Tibial nerve (tissue), 4 donors: ENCODE results near the gene FAHD2A. TPM values are rescaled to one million over a fixed set of nuclear protein-coding genes. Genes with fewer than 3 reads are reported as not detected.
"Not testable (repeated sequence)": the region's sequence is repeated elsewhere in the genome, so short reads cannot be mapped to it uniquely, and the experiment has no call there.

Experiments
- DNase-seq, 2 donors: peaks; one replicate each; pipeline ENCODE4 v3.0.0-alpha.2; 2019; ENCODE audit warnings: low spot score in 2 of 2
- H3K27ac ChIP-seq, 4 donors: fragments of 200-600 bp; sonication (generic) in 3 of 4; one replicate each; pipeline ENCODE4 v1.5.1; 2017 to 2019; ENCODE audit warnings: mild to moderate bottlenecking in 1 of 4
- H3K27me3 ChIP-seq, 2 donors: fragments of 200-600 bp; sonication (generic) in 1 of 2; one replicate each; pipeline versions ENCODE4 v1.5.1 to v1.6.0; 2017 to 2019
- H3K36me3 ChIP-seq, 3 donors: fragments of 200-600 bp; sonication (generic); one replicate each; pipeline ENCODE4 v1.5.1; 2018 to 2019
- H3K4me1 ChIP-seq, 4 donors: fragments of 200-600 bp; sonication (generic) in 3 of 4; one replicate each; pipeline ENCODE4 v1.5.1; 2017 to 2019
- H3K4me3 ChIP-seq, 4 donors: fragments of 200-600 bp; sonication (generic) in 3 of 4; one replicate each; pipeline ENCODE4 v1.5.1; 2017 to 2019; ENCODE audit warnings: mild to moderate bottlenecking in 1 of 4, moderate library complexity in 1 of 4
- H3K9me3 ChIP-seq, 4 donors: fragments of 200-600 bp; sonication (generic) in 3 of 4; one replicate each; pipeline ENCODE4 v1.5.1; 2017 to 2019
- EP300 ChIP-seq, 2 donors: sonication (generic); formaldehyde crosslinking; IDR thresholded peaks; one replicate each; pipeline ENCODE4 v1.6.1; 2017; ENCODE audit warnings: antibody characterized with exemption in 2 of 2, mild to moderate bottlenecking in 1 of 2
- WGBS, 2 donors: methylation state at CpG; one replicate each; pipeline ENCODE4 v1.1.5; 2018; 5-methylcytosine and 5-hydroxymethylcytosine counted together
- total RNA-seq, 4 donors: library from RNA; depleted of rRNA; stranded (reverse); fragments of >200 nt; gene quantifications; one replicate each; pipeline ENCODE4 v1.1.0, GENCODE V29; 2016
- TF ChIP-seq, protein P1 (sequence below), 5 experiments: fragments of 200-600 bp in 3 of 5; fragments of 450-650 bp in 2 of 5; sonication (generic) in 3 of 5; IDR thresholded peaks; one replicate each; pipeline ENCODE4 v1.5.1; 2016 to 2019; ENCODE audit warnings: antibody characterized with exemption in 5 of 5, mild to moderate bottlenecking in 3 of 5, moderate library complexity in 2 of 5

The FAHD2A gene
- total RNA-seq, 4 donors from 2014 or later = 21.0 to 34.5 (median 24.8) TPM

DNA sequence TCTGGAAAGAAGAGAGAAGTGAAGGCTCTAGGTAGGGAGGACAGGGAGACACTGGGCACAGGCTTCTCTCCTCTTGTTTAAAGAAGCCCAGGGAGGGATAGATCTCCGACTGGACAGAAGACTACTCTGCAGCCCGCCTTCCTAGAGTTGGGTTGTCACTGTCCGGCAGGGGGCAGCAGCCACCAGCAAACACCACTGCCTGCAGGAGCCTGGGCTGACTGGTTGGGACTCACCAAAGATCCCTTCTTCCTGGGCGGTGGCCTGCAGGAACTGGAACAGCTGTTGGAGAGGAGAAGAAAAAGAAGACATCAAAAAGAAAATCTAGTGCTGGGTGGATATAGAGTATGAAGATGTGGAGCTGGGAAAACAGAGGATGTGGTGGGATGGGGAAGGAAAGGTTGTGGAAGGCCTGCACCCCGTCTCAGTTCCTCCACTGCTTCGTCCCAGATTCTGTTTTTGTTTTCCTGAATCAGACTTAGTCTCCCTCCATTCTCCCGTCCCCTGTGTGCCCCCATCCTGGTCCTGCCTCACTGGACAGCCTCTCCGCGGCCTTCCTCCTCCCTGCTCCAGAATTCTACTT is 11.6 kb downstream of the FAHD2A start:
- peak in 1 of 2 donors; percentile 13 for TF ChIP-seq EP300 (IDR thresholded peaks at IDR 0.05)
- TF ChIP-seq, protein P1, sequence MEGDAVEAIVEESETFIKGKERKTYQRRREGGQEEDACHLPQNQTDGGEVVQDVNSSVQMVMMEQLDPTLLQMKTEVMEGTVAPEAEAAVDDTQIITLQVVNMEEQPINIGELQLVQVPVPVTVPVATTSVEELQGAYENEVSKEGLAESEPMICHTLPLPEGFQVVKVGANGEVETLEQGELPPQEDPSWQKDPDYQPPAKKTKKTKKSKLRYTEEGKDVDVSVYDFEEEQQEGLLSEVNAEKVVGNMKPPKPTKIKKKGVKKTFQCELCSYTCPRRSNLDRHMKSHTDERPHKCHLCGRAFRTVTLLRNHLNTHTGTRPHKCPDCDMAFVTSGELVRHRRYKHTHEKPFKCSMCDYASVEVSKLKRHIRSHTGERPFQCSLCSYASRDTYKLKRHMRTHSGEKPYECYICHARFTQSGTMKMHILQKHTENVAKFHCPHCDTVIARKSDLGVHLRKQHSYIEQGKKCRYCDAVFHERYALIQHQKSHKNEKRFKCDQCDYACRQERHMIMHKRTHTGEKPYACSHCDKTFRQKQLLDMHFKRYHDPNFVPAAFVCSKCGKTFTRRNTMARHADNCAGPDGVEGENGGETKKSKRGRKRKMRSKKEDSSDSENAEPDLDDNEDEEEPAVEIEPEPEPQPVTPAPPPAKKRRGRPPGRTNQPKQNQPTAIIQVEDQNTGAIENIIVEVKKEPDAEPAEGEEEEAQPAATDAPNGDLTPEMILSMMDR (IDR thresholded peaks at IDR 0.05) = peak; percentile 73 to 90 (median 76)
- DNase-seq = peak; percentile 76 to 85
- not testable (repeated sequence) for H3K9me3 ChIP-seq, H3K4me1 ChIP-seq, H3K27ac ChIP-seq, H3K4me3 ChIP-seq, H3K27me3 ChIP-seq
- WGBS, 2 donors = 53 to 55% methylated on average over 8 to 9 of the region's 9 CpGs
- H3K36me3 ChIP-seq = peaks cover 0 to 41% (median 0%) of the 10 kb centered on the region in 3 donors

- not testable (repeated sequence) for H3K9me3 ChIP-seq, H3K27me3 ChIP-seq, H3K4me1 ChIP-seq, H3K4me3 ChIP-seq, H3K27ac ChIP-seq, DNase-seq
- WGBS, 2 donors = 63 to 67% methylated on average over 3 of the region's 3 CpGs
- peaks cover 0 to 37% (median 0%) of the 10 kb centered on the region in 3 donors for H3K36me3 ChIP-seq
These were observed 12.6 kb downstream of the FAHD2A start for GRCh38 chr2:95415138-95415537.

DNA sequence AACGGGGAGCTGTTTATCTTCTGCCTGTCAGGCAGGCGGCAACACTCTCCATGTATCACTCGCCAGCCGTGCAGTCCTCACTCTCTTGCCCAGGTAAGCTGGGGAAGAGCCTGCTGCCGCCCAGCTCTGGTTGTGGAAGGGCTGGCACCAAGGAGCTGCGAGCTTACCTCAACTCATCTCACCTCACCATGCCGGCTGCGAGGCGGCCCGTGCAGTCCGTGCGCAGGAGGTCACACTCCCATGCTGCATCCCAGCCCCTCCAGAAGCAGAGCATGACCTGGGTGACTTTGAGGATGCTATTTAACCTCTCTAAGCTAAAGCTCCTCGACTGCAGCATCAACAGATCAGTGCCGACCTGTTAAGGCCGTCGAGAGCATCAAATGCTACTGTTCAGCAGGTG is 13.1 kb downstream of the FAHD2A start:
- peaks cover 0 to 33% (median 0%) of the 10 kb centered on the region in 3 donors for H3K36me3 ChIP-seq
- H3K4me3 ChIP-seq, H3K27ac ChIP-seq, H3K27me3 ChIP-seq, H3K4me1 ChIP-seq, DNase-seq, H3K9me3 ChIP-seq: not testable (repeated sequence)
- 88 to 89% methylated on average over 16 of the region's 16 CpGs for WGBS, 2 donors

DNA sequence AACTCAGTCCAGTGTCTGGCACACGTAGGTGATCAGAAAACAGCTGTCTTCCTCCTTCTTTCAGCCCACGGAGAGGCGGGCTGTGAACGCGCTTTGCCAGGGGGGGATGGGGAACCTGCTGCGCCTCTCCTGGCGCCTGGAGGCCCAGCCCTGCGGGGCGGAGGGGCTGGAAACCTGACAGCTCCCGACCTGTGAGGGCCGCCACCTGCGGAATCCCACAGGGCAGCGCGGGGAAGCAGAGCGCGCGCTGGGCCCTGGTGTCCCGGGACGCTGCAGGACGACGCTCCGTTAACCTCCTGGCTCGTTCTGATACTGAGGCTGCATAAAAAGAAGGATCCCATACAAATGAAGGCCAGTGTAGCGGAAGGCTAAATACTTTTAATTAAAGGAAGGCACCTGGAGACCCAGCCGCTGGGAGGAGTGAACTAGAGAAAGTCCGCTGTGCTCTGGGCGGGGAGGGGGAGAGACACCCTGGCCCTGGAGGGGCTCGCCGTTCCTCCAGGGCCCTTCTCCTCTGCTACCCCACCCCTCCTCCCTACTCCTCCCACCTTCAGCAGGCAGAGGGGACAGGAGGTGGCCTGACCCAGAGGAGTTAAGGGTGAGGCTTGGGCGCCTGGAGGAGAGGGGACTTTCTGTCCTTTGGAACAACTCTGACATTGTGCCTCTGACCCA is 24.8 kb downstream of the FAHD2A start:
- H3K9me3 ChIP-seq, DNase-seq, H3K27me3 ChIP-seq, H3K27ac ChIP-seq, H3K4me1 ChIP-seq, H3K36me3 ChIP-seq, H3K4me3 ChIP-seq: not testable (repeated sequence)
- WGBS, 2 donors = 17% methylated on average over 1 of the region's 30 CpGs; no CpG with 5 or more reads in 1 of the 2 donors

DNA sequence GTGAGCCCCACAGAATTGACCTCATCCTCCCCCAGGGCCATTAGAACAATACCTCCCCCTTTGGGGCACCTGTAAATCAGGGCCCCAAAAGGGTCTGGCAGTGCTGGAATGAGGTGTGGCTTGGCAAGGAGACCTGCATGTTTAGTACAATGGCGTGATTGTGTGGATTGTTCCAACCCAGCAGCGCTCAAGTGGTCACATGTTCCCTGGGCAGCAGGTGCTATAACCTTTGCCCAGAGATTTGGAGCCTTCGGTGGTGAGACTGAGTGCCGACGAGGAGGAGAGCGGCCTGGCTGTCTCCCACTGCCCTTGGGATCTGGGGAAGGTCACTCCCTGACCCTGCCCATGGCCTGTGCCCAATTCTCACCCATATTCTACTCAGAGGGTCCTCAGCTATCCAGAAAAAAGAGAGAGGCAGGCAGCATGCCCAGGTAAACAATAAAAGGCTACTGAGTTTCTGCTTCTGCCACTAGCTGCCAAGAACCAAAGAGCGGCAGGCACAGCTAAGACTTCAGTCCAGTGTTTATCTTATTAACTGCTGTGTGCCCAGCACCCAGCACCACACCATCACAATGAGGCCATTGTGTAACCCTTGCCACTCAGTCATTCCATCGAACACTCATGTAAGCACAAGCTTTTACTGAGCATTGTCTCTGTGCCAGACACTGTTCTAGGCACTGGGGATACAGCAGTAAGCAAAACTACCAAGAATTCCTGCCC is 27.4 kb downstream of the FAHD2A start:
- H3K4me1 ChIP-seq, H3K27ac ChIP-seq, H3K9me3 ChIP-seq, H3K27me3 ChIP-seq, H3K36me3 ChIP-seq, DNase-seq, H3K4me3 ChIP-seq: not testable (repeated sequence)
- no CpG with 5 or more reads among the region's 8 CpGs for WGBS, 2 donors

DNA sequence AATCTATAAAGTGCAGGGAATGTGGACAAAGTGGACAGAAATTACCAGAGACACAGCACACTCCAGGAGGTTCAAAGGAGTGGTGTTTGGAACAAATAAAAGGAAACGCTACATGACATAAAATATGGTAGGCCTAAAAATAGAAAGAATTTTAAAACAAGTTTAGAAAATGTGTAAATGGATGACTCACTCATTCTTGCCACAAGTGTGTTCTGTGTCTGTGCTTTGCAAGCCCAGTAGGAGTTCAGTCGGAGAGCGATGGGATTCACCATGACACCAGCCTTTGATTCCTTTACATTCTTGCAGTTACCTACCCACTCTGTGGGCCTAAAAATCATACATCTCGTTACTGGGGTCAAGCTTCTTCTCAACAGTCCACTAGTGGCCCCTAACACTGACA is 30.9 kb downstream of the FAHD2A start:
- H3K27me3 ChIP-seq, H3K36me3 ChIP-seq, H3K4me3 ChIP-seq, H3K27ac ChIP-seq, H3K9me3 ChIP-seq, DNase-seq, H3K4me1 ChIP-seq: not testable (repeated sequence)
- 88 to 100% methylated on average over 1 of the region's 4 CpGs for WGBS, 2 donors

GRCh38 chr2:95433973-95434372 is 31.5 kb downstream of the FAHD2A start:
- WGBS, 2 donors = no CpG with 5 or more reads among the region's 2 CpGs
- not testable (repeated sequence) for H3K9me3 ChIP-seq, H3K4me3 ChIP-seq, H3K27me3 ChIP-seq, H3K4me1 ChIP-seq, DNase-seq, H3K36me3 ChIP-seq, H3K27ac ChIP-seq

GRCh38 chr2:95434507-95435076 is 32.1 kb downstream of the FAHD2A start:
- H3K36me3 ChIP-seq, H3K9me3 ChIP-seq, H3K4me1 ChIP-seq, H3K4me3 ChIP-seq, DNase-seq, H3K27me3 ChIP-seq, H3K27ac ChIP-seq: not testable (repeated sequence)
- 20 to 40% methylated on average over 1 of the region's 3 CpGs for WGBS, 2 donors

DNA sequence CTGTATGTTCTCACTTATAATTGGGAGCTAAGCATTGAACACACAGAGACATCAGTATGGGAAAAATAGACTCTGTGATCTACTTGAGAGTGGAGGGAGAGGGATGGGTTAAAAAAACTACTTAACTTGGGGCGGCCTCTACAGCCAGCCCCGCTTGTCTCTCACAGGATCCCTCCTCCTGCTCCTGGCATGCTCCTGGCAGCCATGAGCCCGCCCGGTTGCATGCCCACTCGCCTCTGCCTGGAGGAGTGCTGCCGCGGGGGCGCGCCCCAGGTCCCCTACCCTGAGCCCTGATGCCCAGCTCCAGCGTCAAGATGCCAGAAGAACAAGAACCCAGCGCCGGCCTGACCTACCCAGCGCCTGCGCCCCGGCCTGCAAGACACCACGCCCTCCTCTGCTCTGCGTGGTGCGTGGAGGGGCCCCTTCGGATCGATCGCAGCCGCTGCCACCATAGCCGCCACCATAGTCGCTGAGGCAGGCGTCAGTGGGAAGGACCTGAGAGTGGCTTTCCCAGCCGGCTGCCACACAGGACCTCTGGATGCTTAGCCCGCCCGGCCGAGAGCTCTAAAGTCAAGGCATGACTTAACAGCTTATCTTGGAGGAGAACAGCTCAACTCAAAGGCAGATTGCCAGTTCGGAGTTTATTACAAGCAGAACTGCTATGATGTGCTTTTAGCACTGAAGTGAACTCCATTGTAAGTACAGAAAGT is 32.8 kb downstream of the FAHD2A start:
- H3K27ac ChIP-seq, H3K4me1 ChIP-seq, H3K9me3 ChIP-seq, DNase-seq, H3K4me3 ChIP-seq, H3K27me3 ChIP-seq, H3K36me3 ChIP-seq: not testable (repeated sequence)
- WGBS, 2 donors = no CpG with 5 or more reads among the region's 30 CpGs

DNA sequence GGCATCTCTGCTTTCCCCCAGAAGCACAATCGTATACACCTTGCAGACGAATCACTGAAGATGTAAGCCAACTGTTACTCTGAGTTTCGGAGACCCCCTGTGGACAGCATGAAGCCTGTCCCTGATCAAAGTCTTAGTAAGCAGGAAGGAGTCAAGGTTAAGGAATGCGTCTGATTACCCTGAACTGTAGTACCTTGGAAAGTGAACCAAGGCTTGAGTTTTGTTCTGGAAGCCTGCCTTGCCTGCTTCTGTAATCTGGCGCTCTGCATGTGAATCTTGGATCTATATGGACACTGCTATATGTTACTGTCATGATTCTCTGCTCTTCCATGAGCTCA is 33.3 kb downstream of the FAHD2A start:
- DNase-seq, H3K36me3 ChIP-seq, H3K9me3 ChIP-seq, H3K27me3 ChIP-seq, H3K4me1 ChIP-seq, H3K4me3 ChIP-seq, H3K27ac ChIP-seq: not testable (repeated sequence)
- no CpG with 5 or more reads among the region's 5 CpGs for WGBS, 2 donors

GRCh38 chr2:95442474-95443099 is 40.1 kb downstream of the FAHD2A start:
- not testable (repeated sequence) for H3K4me3 ChIP-seq, H3K4me1 ChIP-seq, DNase-seq, H3K27me3 ChIP-seq, H3K27ac ChIP-seq, H3K9me3 ChIP-seq, H3K36me3 ChIP-seq
- no CpG with 5 or more reads among the region's 2 CpGs for WGBS, 2 donors
